ENCODE measurements around the gene VANGL2. TPM values are rescaled to one million over a fixed set of nuclear protein-coding genes. Genes with fewer than 3 reads are reported as not detected.

Gene VANGL2
- total RNA-seq, 1 donor from 2014 or later: not detected

- no peak for DNase-seq (ENCODE audit: low read depth in 2 of 2)
These were observed 58.7 kb downstream of the VANGL2 start for GRCh38 chr1:160459056-160459455.

GRCh38 chr1:160459687-160460086, 59.3 kb downstream of the VANGL2 start:
- no peak for DNase-seq (ENCODE audit: low read depth in 2 of 2)

GRCh38 chr1:160460214-160460642, 59.9 kb downstream of the VANGL2 start:
- DNase-seq (ENCODE audit: low read depth in 2 of 2): no peak

GRCh38 chr1:160460683-160461287, 60.4 kb downstream of the VANGL2 start:
- peak; percentile 3 to 27 for DNase-seq (ENCODE audit: low read depth in 2 of 2)

GRCh38 chr1:160465123-160465522, 64.8 kb downstream of the VANGL2 start:
- no peak for DNase-seq (ENCODE audit: low read depth in 2 of 2)

GRCh38 chr1:160466961-160467360, 66.6 kb downstream of the VANGL2 start:
- DNase-seq (ENCODE audit: low read depth in 2 of 2): no peak

GRCh38 chr1:160467576-160467975, 67.2 kb downstream of the VANGL2 start:
- DNase-seq (ENCODE audit: low read depth in 2 of 2): no peak

- no peak for DNase-seq (ENCODE audit: low read depth in 2 of 2)
These were observed 70.9 kb downstream of the VANGL2 start for GRCh38 chr1:160471253-160471652.

- DNase-seq (ENCODE audit: low read depth in 2 of 2): no peak
These were observed 71.7 kb downstream of the VANGL2 start for GRCh38 chr1:160472112-160472511.

GRCh38 chr1:160474392-160475242, 74.3 kb downstream of the VANGL2 start:
- no peak for DNase-seq (ENCODE audit: low read depth in 2 of 2)

Other genes with a start within 250 kb of the VANGL2 start
- not detected in 2 replicates for gene ATP1A4, start 249.0 kb upstream of the VANGL2 start, total RNA-seq
- gene CASQ1, start 210.0 kb upstream of the VANGL2 start, total RNA-seq: not detected in 2 replicates
- gene PEA15, start 195.2 kb upstream of the VANGL2 start, total RNA-seq: 38.9 and 83.1 TPM in 2 replicates
- gene DCAF8, start 138.0 kb upstream of the VANGL2 start, total RNA-seq: 62.1 and 73.6 TPM in 2 replicates
- gene PEX19, start 115.4 kb upstream of the VANGL2 start, total RNA-seq: 24.9 and 29.3 TPM in 2 replicates
- gene COPA, start 57.3 kb upstream of the VANGL2 start, total RNA-seq: 214 and 248 TPM in 2 replicates
- 50.7 and 80.0 TPM in 2 replicates for gene NCSTN, start 57.2 kb upstream of the VANGL2 start, total RNA-seq
- gene NHLH1, start 33.5 kb upstream of the VANGL2 start, total RNA-seq: under 0.01 TPM in 1 of 2 replicates, not detected in the other
- gene SLAMF6, start 122.7 kb downstream of the VANGL2 start, total RNA-seq: not detected in 2 replicates
- gene CD84, start 178.9 kb downstream of the VANGL2 start, total RNA-seq: not detected in 2 replicates
- under 0.01 and 0.13 TPM in 2 replicates for gene SLAMF1, start 246.5 kb downstream of the VANGL2 start, total RNA-seq